HUDEP-2 (cell line): ENCODE results near the gene RBP3.

Experiments used
- DNase-seq, 76 experiments: peaks; one replicate each; lab custom pipeline; 2025; ENCODE audit not compliant: unreplicated experiment in 76 of 76; lab: John Stamatoyannopoulos, UW

Gene RBP3

GRCh38 chr10:47317251-47317650 lies 30.9 kb upstream of the RBP3 start:
- no peak for DNase-seq

DNA sequence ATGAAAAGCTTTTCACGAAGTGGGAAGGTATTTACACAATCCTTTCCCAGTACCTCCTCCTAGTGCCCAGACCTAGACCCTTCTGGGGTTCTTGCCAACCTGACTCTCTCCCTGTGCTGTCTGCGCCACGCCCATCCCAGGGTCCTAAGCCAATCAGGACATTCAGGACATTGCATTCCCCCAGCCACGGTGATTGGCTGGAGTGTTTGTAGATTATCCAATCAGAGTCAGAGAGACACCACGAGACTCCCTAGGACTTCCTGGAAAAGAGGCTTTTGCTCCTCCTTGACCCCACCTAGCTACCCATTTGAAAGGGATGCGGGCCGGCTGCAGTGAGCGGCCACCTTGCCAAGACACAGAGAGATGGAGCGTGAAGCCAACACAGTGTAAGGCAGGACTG lies 29.5 kb upstream of the RBP3 start:
- DNase-seq = peak in 6 of 76 experiments; percentile 0 to 26 (median 6)

DNA sequence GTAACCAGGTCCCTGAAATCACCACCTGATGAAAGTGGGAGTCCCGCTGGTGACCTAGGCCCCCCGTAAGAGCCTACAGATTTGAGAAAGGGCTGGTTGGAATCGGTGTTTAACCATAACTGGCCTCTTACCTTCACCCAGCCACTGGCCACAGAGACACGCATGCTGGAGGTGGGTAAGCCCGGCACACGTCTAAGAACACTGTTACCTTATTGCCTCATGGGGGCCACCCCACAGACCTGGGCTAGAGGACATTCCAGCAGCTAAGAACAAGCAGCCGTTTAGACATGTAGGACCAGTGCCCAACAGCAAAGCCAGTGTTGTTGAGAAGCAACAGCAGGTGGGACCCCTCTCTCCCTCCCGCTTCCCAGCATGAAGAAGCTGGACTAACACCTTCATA lies 28.4 kb upstream of the RBP3 start:
- no peak for DNase-seq

DNA sequence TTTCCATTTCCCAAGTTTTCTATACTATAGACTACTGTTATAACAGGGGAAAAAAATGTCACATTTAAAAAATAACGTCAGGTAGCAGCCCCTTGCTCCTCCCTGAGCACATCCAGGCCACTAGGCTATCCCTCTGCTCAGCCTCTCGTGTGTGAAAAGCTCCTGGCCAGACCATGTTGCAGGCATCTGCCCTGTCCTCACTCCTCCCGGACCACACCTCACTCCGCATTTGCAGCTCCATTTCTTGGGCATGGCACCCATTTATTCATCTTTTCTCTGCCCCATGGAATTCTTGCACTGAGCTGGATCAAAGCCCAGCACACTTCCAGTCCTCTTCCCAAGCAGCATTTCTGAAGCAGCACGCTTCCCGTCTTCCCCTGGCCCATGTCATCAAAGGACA lies 27.4 kb upstream of the RBP3 start:
- no peak for DNase-seq

DNA sequence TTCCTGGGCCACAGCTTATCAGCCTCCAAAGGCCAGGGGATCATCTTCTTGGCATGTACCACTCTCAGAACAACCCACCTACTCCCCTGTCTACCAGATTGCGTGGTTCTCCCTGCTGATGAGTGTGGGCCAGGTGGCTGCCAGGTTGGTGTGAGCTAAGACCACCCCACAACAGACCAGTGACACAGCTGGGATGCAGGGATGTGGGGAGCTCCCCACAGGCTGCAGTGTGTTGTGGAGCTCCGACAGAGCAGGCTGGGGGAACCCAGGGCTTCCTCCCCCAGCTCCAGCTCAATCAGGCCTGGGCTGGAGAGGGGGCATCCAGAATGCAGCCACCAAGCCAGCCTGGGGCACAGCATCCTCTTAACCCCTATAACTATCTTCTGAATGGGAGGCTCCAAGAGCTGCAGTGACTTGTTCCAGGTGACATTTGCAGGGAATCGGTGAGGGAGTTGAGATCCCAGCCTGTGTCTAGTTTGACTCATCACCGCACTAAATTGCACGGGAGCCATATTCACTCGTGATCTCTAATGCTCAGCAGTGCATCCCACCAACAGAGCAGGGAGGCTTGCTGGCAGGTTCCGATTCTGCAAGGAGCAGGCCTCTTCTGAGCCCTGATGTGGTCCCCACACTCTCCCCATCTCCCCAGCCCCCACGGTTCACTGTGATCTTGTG lies 26.5 kb upstream of the RBP3 start:
- DNase-seq = no peak

GRCh38 chr10:47322300-47323061 lies 25.7 kb upstream of the RBP3 start, which contains the start of gene GDF2:
TSS of gene GDF2 (plus strand) at chr10:47322454. CDS start at chr10:47322669, 215 bp downstream.
- no peak for DNase-seq

DNA sequence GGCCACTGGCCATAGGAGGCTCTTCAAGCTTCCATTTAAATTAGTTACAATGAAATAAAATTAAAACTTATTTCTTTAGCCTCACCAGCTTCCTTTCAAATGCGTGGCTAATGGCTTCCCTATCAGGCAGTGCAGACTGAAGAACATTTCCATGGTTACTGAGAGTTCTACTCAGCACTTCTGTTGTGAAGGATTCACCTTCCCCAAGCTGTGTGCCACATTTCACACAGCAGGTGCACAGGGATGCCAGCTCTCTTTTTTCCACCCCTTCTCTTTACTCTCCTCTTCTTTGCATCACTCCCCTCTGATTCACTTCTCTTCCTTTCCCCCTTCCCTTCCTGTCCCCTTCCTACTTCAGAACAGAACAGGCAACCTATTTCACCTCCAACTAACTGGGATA lies 25.1 kb upstream of the RBP3 start:
- DNase-seq = no peak

GRCh38 chr10:47323636-47324296 lies 24.4 kb upstream of the RBP3 start:
- no peak for DNase-seq

DNA sequence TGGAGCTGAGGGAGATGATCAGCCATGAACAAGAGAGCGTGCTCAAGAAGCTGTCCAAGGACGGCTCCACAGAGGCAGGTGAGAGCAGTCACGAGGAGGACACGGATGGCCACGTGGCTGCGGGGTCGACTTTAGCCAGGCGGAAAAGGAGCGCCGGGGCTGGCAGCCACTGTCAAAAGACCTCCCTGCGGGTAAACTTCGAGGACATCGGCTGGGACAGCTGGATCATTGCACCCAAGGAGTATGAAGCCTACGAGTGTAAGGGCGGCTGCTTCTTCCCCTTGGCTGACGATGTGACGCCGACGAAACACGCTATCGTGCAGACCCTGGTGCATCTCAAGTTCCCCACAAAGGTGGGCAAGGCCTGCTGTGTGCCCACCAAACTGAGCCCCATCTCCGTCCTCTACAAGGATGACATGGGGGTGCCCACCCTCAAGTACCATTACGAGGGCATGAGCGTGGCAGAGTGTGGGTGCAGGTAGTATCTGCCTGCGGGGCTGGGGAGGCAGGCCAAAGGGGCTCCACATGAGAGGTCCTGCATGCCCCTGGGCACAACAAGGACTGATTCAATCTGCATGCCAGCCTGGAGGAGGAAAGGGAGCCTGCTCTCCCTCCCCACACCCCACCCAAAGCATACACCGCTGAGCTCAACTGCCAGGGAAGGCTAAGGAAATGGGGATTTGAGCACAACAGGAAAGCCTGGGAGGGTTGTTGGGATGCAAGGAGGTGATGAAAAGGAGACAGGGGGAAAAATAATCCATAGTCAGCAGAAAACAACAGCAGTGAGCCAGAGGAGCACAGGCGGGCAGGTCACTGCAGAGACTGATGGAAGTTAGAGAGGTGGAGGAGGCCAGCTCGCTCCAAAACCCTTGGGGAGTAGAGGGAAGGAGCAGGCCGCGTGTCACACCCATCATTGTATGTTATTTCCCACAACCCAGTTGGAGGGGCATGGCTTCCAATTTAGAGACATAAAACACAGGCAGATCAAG lies 22.6 kb upstream of the RBP3 start:
- no peak for DNase-seq

- no peak for DNase-seq
Measured at GRCh38 chr10:47326306-47326926, 21.7 kb upstream of the RBP3 start.

DNA sequence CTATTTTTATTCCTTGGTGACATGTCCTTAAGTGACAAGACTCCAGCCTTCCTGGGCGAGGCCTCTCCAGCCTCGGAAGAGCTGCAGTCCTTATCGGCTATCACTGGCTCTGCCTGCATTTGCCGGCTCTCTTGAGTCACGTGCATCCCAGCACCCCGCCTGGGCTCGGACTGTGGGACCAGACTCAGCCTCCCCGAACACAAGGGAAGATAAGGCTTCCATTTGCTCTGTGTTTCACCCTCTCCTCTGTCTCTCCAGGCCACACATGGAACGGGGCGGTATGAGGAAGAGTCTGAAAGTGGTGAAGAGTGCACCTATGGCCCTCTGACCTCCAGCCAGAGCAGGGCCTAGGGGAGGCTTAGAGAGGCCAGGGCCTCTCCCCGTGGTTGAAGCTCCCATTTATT lies 21.2 kb upstream of the RBP3 start:
- peak in 1 of 76 experiments; percentile 3 for DNase-seq

GRCh38 chr10:47329855-47330254 lies 18.3 kb upstream of the RBP3 start:
- DNase-seq = no peak

DNA sequence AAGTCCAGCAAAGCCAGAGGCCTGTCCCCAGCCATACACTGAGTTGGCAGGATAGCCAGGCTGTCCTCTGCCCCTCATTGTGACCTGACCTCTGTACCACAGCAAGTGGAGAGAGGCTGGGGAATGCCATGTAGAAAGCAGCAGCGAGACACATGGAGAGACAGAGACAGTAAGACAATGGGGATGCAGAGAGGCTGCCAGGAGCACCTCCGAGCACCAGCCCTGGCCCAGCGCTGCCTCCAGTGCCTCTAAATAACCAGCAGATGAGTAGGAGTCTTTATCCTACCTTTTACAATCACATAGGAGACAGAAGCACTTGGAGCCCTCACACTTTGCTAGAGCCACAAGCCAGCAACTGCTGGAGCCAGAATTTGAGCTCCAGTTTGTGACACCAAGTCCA lies 17.8 kb upstream of the RBP3 start:
- DNase-seq = no peak

- no peak for DNase-seq
Measured at GRCh38 chr10:47330804-47331203, 17.4 kb upstream of the RBP3 start.

DNA sequence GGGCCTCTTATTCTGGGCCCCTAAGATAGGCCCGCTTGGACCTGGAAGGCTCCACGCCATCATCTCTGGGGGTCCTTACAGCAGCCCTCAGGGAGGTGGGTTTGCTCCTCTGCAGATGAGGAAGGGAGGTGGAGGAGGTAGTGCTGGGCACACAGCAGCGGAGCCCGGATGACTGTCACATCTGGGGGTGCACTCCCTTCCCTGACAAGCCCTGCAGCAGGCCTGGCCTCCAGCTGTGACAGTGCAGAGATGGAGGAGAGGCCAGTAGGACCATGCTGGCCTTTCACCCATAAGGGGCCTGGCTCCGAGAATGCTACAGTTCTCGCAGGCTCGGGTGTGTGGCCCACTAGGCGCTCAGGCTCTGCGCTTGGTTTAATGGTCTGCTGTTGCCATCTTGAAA lies 16.7 kb upstream of the RBP3 start:
- no peak for DNase-seq

DNA sequence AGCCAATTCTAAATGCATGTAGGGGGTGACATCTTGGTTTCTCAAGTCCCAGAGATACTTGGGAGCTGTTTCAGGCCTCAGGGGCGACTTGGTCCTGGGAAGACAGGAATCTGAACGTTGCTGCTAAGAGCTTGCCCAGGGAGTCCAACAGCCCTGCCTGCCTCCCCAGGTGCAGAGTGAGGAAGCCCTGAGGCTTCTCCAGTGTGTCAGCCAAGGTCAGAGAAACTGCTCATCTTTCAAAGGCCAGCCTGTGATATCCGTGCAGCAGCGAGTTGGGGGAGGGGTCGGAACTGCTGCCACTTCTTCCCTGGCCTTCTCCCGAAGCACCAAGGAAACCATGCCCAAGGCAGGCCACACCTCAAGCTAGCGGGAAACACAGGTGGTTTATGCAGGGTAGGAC lies 16.2 kb upstream of the RBP3 start:
- no peak for DNase-seq

GRCh38 chr10:47332371-47332770 lies 15.8 kb upstream of the RBP3 start:
- DNase-seq = no peak

DNA sequence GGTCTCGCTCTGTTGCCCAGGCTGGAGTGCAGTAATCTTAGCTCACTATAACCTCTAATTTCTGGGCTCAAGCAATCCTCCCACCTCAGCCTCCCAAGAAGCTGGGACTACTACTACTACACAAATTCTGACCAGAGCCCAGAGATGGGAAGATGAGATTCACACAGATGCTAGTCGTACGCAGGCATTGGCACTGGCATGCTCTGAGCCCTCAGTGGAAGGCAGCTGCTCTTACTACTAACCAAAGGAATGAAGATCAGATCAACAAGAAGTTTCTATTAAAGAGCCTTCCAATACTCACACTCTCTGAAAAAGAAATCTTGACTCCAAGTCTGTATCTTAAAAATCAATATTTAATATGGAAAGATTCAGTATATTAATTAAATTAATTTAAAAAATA lies 15.2 kb upstream of the RBP3 start:
- no peak for DNase-seq

DNA sequence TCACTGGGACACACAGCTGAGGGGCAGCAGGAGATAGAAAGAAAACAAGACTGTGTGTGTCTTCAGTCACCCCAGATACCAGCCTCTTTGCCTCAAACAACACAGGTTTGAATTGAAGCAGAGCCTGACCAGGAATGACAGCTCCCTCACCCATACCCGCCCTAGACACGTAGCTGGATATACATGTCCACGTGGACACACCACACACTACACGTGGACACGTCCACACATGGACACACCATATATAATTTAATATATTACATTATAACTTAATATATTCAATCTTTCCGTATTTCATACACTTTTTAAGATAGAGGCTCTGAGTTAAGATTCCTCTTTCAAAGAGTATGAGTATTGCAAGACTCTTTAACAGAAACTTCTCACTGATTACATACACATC lies 14.6 kb upstream of the RBP3 start:
- no peak for DNase-seq
